ENCODE results near the gene GPLD1.

DNA sequence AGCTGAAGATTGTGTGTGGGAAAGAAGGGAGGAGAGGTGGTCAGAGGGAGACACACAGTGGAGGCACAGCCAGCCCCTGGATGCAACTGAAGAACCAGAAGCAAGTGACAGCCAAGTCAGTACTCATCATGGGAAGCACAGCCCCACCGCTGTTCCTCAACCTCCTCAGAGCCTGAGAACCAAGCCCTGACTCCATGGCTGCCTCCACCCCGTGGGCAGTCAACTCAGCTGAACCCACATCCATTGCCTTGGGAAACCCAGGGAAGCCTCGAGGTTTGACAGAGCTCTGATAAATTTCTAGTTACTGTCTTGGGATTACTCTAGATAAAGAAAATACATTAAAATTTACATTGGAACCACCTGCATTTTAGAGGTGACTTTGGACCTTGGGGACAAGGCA, 35.0 kb upstream of the GPLD1 start:
- TF ChIP-seq EZH2 (IDR thresholded peaks at IDR 0.05; ENCODE audit: low read length, unreplicated experiment), result no peak
- no peak for TF ChIP-seq EZH2phosphoT487 (IDR thresholded peaks at IDR 0.05; ENCODE audit: borderline replicate concordance, low read length)
